Body of pancreas (tissue), 4 donors: ENCODE measurements around the gene EPS8.

Experiments used
- CTCF ChIP-seq, 7 experiments: fragments of 450-650 bp in 4 of 7; fragments of 200-600 bp in 3 of 7; sonication (generic) in 3 of 7; IDR thresholded peaks; one replicate each; pipeline ENCODE4 v1.5.1; 2016 to 2019; ENCODE audit warnings: antibody characterized with exemption in 7 of 7
- POLR2A ChIP-seq, 3 donors: fragments of 450-650 bp; IDR thresholded peaks; one replicate each; pipeline ENCODE4 v1.6.1; 2016; ENCODE audit warnings: antibody characterized with exemption in 3 of 3, mild to moderate bottlenecking in 2 of 3

DNA sequence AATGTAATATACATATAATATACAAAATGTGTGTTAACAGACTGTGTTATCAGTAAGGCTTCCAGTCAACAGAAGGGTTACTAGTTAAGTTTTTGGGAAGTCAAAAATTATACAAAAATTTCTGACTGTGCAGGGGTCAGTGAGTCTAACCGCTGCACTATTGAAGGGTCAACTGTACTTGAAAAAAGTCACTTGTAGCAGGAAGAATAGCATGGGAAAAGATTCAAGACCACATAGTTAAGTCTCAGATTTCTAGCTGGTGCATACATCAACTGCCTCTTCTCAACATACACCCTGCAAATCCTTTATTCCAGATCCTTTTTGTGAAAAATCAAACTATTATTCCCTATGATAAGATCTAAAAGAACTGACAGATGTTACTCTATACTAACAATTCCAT, 5.9 kb downstream of the EPS8 start:
- TF ChIP-seq CTCF (IDR thresholded peaks at IDR 0.05): no peak
- no peak for TF ChIP-seq POLR2A (IDR thresholded peaks at IDR 0.05)
